CD4-positive, alpha-beta T cell treated with Interleukin-17A for 4 hours (primary cell): ENCODE measurements around the gene DTD1.

ENCODE experiments used
- DNase-seq: peaks from one replicate; pipeline ENCODE4 v3.0.0-alpha.2; 2020; ENCODE audit warnings: mixed read lengths

DTD1 gene, protein sequence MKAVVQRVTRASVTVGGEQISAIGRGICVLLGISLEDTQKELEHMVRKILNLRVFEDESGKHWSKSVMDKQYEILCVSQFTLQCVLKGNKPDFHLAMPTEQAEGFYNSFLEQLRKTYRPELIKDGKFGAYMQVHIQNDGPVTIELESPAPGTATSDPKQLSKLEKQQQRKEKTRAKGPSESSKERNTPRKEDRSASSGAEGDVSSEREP

DNA sequence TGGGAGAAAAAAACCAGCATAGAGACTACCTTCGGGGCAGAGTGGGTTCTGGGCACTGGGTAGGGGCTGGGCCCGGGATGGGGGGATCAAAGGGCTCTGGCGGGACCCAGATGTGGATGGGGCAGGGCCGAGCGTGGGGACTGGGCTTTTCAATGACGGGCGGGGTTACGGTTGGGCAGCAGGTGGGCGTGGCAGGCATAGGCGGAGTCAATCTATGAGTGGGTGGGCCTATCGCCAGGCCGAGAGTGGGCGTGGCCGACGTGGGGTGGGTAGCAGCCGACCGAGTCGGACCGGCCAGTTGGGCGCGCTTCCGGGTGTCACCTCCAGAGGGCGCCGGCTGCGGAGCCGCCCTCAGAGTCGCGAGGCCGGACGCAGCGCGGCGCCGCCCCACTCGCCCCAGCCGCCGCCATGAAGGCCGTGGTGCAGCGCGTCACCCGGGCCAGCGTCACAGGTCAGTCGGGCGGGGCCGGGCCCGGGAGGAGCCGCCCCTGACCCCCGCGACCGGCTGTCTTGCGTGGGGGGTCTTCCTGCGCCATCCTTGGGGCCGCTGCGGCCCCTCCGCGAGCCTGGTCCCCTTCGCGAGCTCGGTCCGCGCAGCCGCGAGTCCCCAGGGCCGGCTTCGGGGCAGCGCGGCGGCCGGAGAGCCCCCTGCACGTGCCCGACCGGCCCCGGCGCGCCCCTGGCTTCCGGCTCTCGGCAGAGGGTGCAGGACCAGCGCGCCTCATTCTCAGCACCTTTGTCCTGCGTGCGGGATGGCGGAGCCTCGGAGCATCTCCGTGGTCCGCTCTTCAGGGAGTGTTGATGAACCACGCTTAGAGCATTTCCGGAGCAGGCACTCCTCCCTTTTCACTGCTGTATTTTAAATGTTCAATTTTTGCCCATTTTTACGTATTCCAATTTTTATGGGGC is at the start of gene DTD1:
TSS of gene DTD1 (plus strand) at position 390 of the 909 bp plus-strand sequence. CDS start at position 409, 19 bp downstream.
- peak; percentile 85 for DNase-seq

DNA sequence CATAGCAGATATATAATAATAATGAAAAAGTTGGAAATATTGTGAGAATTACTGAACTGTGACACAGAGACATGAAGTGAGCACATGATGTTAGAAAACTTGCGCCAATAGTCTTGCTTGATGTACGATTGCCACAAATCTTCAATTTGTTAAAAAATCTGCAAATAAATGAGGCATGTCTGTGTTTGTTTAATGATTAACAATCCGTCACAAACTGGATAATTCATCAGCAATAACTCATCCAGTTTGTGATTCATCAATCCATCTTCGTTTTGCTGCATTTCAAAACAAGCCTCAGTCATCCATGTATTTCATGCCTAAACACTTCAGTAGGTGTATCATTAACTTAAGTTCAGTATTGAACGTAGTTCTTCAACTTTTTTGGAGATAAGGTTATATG is 46.1 kb upstream of the DTD1 start:
- DNase-seq, result no peak

DNA sequence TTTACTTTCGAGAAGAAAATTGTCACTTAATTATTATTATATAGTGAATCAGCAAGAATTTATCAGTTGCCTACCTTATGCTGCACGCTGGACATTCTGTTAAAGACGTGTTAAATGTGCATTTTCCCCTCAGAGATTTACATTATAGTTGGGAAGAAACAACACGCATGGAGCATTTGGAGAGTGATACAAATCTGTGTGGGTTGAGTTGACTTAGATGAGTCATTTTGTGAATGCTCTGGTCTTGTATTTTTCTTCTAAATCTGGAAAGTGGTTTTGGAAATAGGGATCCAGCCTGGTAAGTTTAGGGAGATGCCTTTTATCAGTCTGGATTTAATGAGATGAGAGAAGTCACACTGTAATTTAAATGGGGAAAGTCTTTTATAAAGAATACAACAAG is 44.6 kb upstream of the DTD1 start:
- no peak for DNase-seq

DNA sequence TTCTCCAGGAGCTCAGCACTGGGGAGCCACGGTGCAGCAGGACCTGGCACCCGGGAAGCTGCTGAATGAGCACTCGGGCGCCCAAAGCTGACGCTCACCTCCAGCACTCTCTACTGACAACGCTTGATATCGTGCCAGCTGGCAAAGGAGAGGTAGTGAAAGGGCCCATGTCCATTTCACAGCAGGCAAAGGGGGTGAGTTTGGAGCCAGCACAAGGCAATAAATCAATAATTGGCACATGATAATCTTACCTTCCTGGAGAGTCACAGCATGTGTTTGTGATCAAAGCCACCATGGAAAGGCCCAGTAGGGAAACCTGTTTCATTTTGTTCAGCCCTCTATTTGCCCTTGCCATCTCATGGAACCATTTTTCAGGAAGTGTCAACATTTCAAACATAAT is 43.9 kb upstream of the DTD1 start:
- DNase-seq, result no peak

DNA sequence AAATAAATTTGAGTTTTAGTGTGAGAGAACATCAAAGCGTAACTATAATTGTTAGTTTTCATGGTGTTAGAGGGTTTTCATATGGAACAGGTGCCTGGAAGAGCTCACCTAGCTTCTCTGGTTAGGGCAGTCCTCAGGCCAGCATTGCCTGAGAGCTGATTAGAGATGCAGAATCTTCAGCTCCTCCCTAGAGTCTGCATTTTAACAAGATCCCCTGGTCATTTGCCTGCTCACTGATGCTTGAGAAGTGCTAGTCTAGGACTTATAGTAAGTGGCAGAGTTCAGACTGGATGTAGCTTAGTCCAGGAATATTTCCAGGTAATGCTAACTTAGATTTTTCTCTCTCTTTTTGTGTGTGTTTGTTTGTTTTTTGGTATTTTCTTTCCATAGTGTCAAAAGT is 42.3 kb upstream of the DTD1 start:
- DNase-seq, result no peak

DNA sequence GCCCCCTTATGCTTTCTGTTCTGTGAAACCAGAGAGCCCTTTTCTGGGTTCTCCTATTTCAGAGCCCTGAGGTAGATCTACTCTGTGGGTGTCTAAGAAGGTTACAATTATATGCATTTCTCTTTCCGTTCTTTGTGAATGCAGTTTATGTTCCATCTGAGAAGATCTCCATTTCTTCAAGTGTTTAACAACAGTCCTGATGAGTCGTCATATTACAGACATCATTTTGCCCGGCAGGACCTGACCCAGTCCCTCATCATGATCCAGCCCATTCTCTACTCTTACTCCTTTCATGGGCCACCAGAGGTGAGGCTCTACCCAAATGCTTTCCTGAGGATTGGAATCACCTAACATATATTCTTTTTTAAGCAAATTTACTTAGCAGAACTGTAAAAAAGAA is 39.4 kb upstream of the DTD1 start:
- no peak for DNase-seq

DNA sequence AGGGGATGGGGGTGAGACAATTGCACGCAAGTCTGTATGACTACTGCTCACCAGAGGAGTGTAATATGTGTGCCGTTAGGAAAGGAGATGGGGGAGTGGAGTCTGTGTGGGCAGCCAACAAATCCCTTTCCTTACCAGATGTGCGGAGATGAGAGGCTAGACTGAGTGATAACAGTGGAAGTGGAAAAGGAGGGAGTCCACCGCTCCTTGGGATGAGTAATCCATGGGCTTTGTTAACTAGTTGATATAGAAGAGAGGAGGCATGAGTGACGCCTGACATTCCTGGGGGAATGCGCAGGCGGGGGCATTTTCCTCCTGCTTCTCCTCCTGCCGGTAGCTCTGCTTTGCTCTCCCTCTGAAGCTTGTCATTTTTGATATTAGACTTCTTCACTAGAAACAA is 34.1 kb upstream of the DTD1 start:
- DNase-seq, result no peak

DNA sequence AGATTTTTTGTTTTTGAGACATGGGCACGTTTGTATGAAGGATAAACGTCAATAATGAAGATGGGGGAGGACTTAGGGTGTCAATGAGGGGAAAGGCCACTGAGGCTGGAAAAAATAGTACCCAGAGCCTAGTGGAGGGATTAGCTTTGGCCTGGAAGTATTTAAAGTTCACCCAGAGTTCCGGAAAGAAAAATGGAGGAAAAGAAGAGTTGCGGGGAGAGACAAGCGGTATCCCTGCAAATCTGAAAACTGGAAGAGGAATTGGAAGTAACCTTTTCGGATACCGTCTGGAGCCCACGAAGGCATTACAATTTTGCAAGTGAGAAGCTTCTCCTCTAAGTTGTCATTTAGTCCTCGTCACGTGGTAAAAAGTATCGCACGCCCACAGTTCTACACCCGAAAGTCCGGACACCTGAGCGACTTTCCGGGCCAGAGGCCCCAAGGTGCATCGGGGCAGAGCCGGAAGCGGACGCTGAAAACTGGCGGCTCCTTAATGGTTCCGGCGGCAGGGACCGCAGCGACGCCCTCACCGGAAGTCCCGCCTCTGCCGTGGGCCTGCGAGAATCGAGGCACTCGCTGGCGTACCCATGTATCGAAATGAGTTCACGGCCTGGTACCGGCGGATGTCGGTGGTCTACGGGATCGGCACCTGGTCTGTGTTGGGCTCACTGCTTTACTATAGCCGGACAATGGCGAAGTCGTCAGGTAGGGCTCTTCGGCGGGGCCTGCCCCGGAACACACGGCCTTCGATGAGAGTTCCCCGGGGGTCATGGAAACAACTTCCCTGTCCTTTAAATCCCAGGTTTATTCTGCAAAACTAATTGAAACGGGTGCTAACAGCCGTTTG is 20.7 kb upstream of the DTD1 start, which contains the start of gene SMIM26:
TSS of gene SMIM26 (plus strand) at position 541 of the 847 bp plus-strand sequence. CDS start at position 588, 47 bp downstream.
- peak; percentile 95 for DNase-seq

DNA sequence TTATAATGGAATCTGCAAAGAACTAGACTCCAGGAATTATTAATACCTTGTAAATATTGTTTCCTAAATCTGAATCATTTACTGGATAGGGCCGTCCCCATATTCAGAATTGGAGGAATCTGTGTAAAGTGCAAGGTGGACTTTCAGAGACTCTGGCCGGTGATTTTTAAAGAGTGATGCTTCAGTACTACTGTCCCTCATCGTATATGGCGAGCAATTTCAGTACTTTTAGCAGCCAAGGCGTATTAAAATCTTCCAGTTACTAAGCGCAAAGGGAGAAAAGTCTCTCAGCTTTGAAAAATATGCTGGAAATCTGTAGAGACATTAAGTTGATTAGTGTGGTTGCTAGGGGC is 20.1 kb upstream of the DTD1 start:
- no peak for DNase-seq

DNA sequence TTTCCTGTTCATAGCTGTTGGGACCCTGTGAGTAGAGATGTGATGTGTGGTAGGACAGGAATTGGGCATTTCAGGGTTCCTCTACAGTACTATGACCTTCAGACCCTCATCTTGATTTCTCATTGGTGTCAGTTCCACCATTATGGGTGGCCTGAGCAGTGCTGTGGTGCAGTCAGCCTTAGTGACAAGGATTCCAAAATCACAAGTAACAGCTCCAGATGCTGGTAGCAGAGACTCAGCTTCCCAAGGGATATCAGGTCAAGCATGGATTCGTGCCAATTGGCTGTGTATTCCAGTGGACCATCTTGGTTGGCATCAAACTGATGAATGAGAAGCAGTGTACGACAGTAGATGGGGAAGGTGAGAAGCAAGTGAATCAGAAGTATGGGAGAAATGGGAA is 16.8 kb upstream of the DTD1 start:
- no peak for DNase-seq

DNA sequence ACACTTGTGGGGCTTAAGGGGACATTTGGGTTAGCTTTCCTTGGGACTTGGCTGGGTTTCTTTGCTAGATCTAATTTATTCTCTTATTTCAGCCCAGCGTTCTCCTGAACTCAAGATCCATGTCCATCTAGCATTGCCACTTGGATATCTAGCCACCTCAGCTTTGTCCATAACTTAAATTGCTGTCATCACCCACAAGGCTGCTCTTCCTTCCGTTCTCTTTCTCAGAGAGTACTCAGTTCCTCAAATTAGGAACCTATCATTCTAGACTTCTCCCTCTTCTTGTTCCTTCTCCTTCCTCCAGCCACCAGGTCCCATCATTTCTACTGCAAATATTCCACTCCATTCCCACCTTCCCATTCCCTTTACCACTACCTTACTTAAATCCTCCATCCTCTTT is 16.3 kb upstream of the DTD1 start:
- no peak for DNase-seq

DNA sequence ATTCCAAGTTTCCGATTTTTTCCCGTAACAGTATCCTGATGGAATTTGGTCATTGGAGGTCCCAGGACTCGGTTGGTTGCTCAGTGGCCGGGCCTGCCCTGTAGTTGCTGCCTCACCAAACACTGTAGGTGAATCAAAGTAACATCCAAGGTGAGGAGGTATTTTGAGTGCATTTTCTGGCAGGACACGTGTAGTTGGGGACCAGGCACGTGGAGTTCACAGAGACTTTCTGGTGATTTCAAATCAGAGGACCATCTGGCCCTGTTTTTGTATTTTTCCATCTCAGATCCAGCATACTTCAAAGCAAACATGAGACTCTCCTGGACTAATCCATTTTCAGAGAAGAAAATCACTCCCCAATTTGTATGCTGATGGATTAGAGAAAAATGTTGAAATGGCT is 9.9 kb upstream of the DTD1 start:
- DNase-seq, result no peak

DNA sequence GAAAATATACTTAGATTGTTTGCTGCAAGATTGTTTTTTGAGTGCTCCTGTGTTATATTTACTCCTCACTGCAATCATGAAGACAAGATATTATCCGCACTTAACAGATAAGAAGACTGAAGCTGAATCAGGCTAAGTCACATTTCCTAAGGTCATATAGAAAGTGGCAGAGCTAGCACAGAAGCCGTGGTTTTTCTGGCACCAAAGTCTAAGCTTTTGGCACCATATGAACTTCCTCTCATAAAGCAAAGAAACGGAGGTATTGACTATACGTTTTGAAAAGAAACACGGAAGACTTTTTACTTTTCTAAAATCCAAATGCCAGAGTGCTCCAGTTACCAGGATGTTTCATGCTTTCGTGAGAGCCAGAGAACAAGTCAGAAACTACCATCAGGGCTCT is 9.3 kb upstream of the DTD1 start:
- DNase-seq, result no peak

DNA sequence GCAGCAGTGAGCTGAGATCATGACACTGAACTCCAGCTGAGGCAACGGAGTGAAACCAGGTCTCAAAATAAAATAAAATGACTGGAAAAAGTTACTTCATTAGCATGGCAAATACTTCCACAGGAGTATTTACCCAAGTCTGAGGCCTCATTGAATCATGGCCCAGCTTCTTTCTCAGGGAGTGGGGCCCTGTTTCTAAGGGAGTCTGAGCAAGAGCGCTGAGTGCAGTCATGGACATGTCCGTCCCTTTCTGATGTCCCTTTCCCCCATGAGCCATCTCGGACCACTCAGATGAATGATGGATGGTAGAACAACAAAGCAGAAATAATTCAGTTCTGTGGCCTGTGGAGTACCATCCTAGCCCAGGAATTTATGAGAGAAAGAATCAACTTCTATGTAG is 7.8 kb upstream of the DTD1 start:
- DNase-seq, result no peak

DNA sequence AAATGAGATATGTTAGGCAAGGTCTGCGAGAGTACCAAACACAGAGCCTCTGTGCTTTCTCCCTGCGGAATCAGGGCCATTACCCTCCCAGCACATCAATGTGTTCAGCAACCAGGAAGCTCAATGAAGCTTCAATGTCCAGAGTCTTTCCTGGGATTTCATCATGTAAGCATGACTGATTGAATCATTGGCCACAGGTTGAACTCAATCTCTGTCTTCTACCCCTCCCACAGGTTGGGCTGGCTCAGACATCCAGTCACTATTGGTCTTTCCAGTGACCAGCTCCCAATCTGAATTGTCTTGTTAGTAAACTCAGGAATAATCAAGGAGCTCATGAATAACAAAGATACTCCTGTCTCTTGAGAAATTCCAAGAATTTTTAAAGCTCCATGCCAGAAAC is 2.7 kb upstream of the DTD1 start:
- no peak for DNase-seq

DNA sequence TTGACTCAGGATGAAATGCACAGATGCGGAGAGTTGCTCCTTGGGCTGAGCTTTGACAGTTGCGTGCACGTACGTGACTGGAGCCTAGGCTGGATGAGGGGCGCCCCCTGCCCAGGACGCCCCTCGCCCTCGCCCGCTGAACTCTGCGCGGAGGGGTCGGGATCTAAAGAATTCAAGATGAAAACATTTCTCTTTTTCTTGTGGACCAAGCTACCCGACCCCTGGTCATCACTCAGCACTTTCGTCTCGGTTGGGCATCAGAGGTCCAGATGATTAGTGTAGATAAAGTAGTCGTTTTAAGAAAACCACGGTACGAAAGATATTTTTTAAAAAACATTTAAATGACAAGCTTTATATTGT is 700 bp downstream of the DTD1 start:
- DNase-seq, result no peak

DNA sequence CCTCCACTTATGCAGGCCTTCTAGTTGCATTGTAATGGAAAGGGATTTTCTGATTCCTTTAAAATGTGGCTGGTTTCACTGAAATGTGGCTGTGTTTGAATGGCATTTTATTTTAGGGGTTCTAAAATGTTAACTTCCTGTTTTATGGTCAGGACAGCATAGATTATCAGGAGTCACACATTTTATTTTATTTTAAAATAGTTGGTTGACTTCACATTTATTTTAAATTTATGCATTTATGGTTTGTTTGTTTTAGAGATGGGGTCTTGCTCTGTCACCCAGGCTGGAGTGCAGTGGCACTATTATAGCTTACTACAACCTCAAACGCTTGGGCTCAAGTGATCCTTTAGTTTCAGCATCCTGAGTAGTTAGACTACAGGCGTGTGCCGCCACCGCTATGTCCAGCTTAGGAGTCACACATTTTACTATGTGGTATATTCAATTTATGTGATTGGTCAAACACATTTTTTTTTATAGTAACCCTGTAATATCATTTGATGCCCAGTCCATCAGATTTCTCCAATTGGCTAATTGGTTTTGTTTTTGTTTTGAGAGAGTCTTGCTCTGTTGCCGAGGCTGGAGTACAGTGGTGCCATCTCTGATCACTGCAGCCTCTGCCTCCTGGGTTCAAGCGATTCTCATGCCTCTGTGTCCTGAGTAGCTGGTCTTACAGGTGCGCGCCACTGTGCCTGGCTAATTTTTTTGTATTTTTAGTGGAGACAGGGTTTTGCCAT is 2.3 kb downstream of the DTD1 start:
- DNase-seq, result no peak

DNA sequence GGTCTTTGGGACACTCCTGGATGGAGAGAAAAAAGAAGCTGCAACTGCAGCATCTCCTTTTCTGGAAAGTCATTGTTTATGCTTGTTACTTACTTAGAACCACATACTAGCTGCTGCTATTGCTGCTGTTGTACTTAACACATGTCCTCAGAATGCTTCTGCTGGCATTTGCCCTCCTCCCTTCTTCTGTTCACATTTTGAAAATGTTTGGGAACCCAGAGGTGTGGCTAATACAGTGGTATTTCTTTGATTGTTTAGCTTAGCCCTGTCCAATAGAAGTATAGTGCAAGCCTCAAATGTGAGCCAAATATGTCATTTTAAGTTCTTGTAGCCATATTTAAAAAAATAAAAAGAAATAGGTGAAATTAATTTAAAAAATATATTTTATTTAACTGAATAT is 8.4 kb downstream of the DTD1 start:
- no peak for DNase-seq

DNA sequence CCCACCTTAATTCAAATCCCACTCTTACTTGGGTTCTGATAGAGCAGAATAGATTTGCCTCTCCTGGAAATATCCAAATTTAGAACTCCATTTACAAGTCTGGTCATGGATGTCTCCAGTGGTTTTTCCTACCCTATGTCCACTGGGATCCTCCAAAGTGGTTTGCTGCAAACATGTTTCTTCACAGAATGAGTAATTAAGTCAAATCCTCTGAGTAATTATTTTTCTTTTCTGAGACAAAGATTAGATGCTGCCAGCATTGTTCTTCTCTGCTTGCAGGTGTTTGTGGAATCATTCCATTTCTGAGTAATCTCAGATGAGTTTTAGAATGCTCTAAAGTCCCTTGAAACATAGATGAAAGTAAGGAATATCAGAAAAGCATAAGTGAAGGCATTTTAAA is 21.9 kb downstream of the DTD1 start:
- no peak for DNase-seq

DNA sequence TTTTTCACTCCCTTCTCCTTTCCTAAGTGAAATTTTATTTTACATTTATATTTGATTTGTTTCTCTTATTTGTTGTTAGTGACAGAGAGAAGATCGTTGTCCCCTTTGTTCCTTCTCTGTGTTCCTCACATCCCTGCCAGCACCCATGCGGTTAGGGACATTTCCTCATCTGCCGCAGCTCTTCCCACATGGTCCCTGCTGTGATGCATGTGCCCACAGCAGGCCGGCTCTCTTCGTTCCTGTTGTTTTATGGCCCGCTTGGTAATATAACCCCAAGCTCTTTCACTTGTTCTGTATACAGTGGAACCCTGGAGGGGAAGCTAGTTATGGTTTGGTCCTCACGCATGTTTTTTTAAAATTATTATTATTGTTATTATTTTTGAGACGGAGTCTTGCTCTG is 23.6 kb downstream of the DTD1 start:
- no peak for DNase-seq

DNA sequence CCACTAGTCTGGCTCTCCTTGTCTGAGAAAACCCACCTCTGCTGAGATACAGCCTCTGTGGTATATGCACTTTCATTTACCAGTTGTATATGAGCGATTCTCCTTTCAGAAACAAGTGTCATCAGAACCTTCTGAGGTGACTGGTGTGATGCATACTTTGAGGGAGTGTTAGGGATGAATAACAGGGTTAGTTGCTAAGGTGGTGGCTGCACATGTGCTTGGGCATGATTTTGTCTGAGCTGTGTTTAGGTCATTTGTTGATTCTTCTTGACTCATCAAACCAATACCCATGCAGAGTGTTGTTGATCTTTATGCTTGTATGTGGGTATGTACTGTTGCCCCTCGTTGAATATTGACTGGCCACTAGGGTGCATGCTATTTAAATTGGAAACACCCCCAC is 25.7 kb downstream of the DTD1 start:
- DNase-seq, result no peak

DNA sequence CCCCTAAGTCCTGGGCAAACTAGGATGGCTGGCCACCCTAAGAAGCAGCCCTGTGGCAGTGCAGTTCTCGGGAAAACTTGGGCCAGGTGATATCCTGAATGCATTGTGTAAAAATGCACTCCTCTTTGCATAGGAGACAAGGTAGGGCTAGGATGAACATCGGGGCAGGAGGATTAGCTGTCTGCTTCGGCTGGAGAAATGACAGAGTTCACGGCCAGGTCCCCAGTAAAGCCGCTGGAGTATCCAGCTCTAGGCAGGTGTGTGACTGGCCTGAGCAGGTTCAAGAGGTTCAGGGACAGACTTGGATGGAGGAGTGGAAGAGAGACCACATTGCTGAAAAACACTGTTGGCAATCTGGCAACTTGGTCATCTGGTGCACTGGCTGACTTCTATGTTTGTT is 26.4 kb downstream of the DTD1 start:
- no peak for DNase-seq
